ENCODE data around the gene CHST7. TPM values are rescaled to one million over a fixed set of nuclear protein-coding genes. Genes with fewer than 3 reads are reported as not detected.

Gene CHST7
- total RNA-seq, 1 experiment from 2014 or later, result 17.1 TPM

- H3K4me1 Mint-ChIP-seq, result no peaks in the 10 kb centered on the region
- no peak for DNase-seq
- Histone ChIP-seq H4K20me1 (ENCODE audit: control insufficient read depth, insufficient read depth, insufficient read length) (no peaks in the 10 kb centered on the region), H3K14ac (ENCODE audit: insufficient read depth, low read length) (no peak overlapping the region), H3K4ac (ENCODE audit: low read depth, low read length) (no peak overlapping the region), H3K9me3 (ENCODE audit: control insufficient read depth, low read depth, low read length) (peaks cover 17% of the 10 kb centered on the region), H3K4me1 (ENCODE audit: insufficient read depth, low read length) (no peaks in the 10 kb centered on the region), H4K5ac (ENCODE audit: insufficient read length, low read depth, low read length) (no peak overlapping the region), H2BK20ac (ENCODE audit: low read depth, low read length, poor library complexity, severe bottlenecking) (no peak overlapping the region), H3K9ac (ENCODE audit: extremely low read depth, insufficient read length, low read length) (no peak overlapping the region), H2BK12ac (ENCODE audit: insufficient read length, low read depth, low read length) (no peak overlapping the region), H3K18ac (ENCODE audit: insufficient read length, low read depth, low read length) (no peak overlapping the region), H4K91ac (ENCODE audit: insufficient read length, low read depth, low read length) (no peak overlapping the region), H2AK5ac (ENCODE audit: insufficient read length, low read length) (no peak overlapping the region), H3T11ph (ENCODE audit: low read length) (no peak overlapping the region), H3K27ac (ENCODE audit: insufficient read length, low read depth, low read length) (no peak overlapping the region), H3K4me2 (ENCODE audit: insufficient read depth, insufficient read length, low read length) (no peak overlapping the region), H4K8ac (replicated peaks; ENCODE audit: insufficient read length, low read depth, low read length) (no peak overlapping the region), H2BK15ac (ENCODE audit: low read depth, low read length) (no peak overlapping the region), H2BK5ac (ENCODE audit: insufficient read length, low read length) (no peak overlapping the region), H3K23me2 (ENCODE audit: insufficient read length, low read depth, low read length, poor library complexity, severe bottlenecking) (no peaks in the 10 kb centered on the region), H2BK120ac (ENCODE audit: low read depth, low read length, poor library complexity, severe bottlenecking) (no peak overlapping the region), H3K56ac (ENCODE audit: insufficient read length, low read depth, low read length) (no peak overlapping the region), H3K79me2 (ENCODE audit: insufficient read depth, low read length) (no peaks in the 10 kb centered on the region; the same call in 1 of the 2 replicates), H3K23ac (ENCODE audit: insufficient read length, low read depth, low read length) (no peak overlapping the region), H3K79me1 (ENCODE audit: insufficient read depth, low read depth, low read length, poor library complexity, severe bottlenecking) (peaks cover 3% of the 10 kb centered on the region), H2AFZ (ENCODE audit: low read length) (no peak overlapping the region), H3K27me3 (ENCODE audit: insufficient read depth, low read length) (no peaks in the 10 kb centered on the region)
- no peaks in the 10 kb centered on the region for H3K27me3 Mint-ChIP-seq (ENCODE audit: low read depth)
- no peak overlapping the region for H3K27ac Mint-ChIP-seq
- peaks cover 7 to 20% (median 10%) of the 10 kb centered on the region in 3 experiments; a peak in 5 of 7 replicates for H3K36me3 Mint-ChIP-seq (ENCODE audit: insufficient read depth in 1 of 3, low read depth in 3 of 3)
- WGBS (ENCODE audit: extremely low coverage, insufficient read length, low lambda C conversion rate), result no CpG with 5 or more reads among the region's 6 CpGs
- H3K9me3 Mint-ChIP-seq, result peaks cover 63 to 70% of the 10 kb centered on the region in 2 experiments
- no peak overlapping the region for H3K4me3 Mint-ChIP-seq
- TF ChIP-seq CTCF (conservative IDR thresholded peaks at IDR 0.05), result no peak
Observed at GRCh38 chrX:46597771-46598170, 24.2 kb downstream of the CHST7 start.

All from H9 (cell line).